BJ (cell line): ENCODE measurements around the gene ODAD4. TPM values are rescaled to one million over a fixed set of nuclear protein-coding genes. Genes with fewer than 3 reads are reported as not detected.

Source experiments
- CTCF ChIA-PET: fragments of 350-600 bp; formaldehyde crosslinking; extraction: SDS; loops from one replicate; lab custom pipeline; 2021; ENCODE audit warnings: antibody characterized with exemption, inconsistent platforms; lab: Yijun Ruan, JAX
- POLR2A ChIA-PET: fragments of 300-600 bp; sonication (Branson Sonifier 250); formaldehyde crosslinking; extraction: SDS; loops from one replicate; lab custom pipeline; 2021; ENCODE audit warnings: antibody characterized with exemption; lab: Charles Lee
- DNase-seq: peaks from one replicate; pipeline ENCODE4 v3.0.0-alpha.2; 2011; ENCODE audit warnings: low read depth
- H3K27me3 ChIP-seq: 2 replicates; pipeline ENCODE4 v1.6.0; 2011; ENCODE audit warnings: low read length; ENCODE audit not compliant: control insufficient read depth, insufficient read depth
- H3K36me3 ChIP-seq: 2 replicates; pipeline ENCODE4 v1.5.1; 2011; ENCODE audit warnings: low read length; ENCODE audit not compliant: control insufficient read depth, insufficient read depth
- H3K4me3 ChIP-seq: 2 replicates; pipeline ENCODE4 v1.5.1; 2011; ENCODE audit warnings: low read depth, mild to moderate bottlenecking, control low read depth, low read length
- CTCF ChIP-seq: IDR thresholded peaks from 2 replicates; pipeline ENCODE4 v1.5.1; 2011; ENCODE audit warnings: low read depth, mild to moderate bottlenecking, control low read depth, inconsistent platforms, low read length, moderate library complexity; ENCODE audit not compliant: insufficient read depth
- polyA plus RNA-seq: library from polyadenylated mRNA; depleted of rRNA; stranded (reverse); fragments of >200 nt; gene quantifications from 2 replicates; pipeline ENCODE4 v1.2.3, GENCODE V29; 2011

The ODAD4 gene
- polyA plus RNA-seq, 1 experiment, result 0.92 TPM

GRCh38 chr17:41912925-41913324 lies 17.5 kb upstream of the ODAD4 start:
- no peak for DNase-seq
- Histone ChIP-seq H3K36me3 (peaks cover 29% of the 10 kb centered on the region), H3K4me3 (no peak overlapping the region), H3K27me3 (no peaks in the 10 kb centered on the region)
- CTCF ChIA-PET, result no interaction called here
- TF ChIP-seq CTCF, result no peak
- POLR2A ChIA-PET, result no interaction called here

GRCh38 chr17:41913798-41914197 lies 16.6 kb upstream of the ODAD4 start:
- DNase-seq, result no peak
- H3K27me3 ChIP-seq, result no peaks in the 10 kb centered on the region
- ChIA-PET POLR2A (no interaction called here), CTCF (no interaction called here)
- H3K4me3 ChIP-seq, result no peak overlapping the region
- H3K36me3 ChIP-seq, result peaks cover 27% of the 10 kb centered on the region
- no peak for TF ChIP-seq CTCF

GRCh38 chr17:41914358-41914766 lies 16.1 kb upstream of the ODAD4 start:
- H3K36me3 ChIP-seq, result peaks cover 23% of the 10 kb centered on the region
- no peaks in the 10 kb centered on the region for H3K27me3 ChIP-seq
- DNase-seq, result no peak
- no peak for TF ChIP-seq CTCF
- ChIA-PET CTCF (no interaction called here), POLR2A (no interaction called here)
- no peak overlapping the region for H3K4me3 ChIP-seq

GRCh38 chr17:41915020-41915419 lies 15.4 kb upstream of the ODAD4 start:
- POLR2A ChIA-PET, result no interaction called here
- CTCF ChIA-PET, result interaction anchor here (1.6 kb wide), 1 partner anchor 16 kb away, joined by 3 read pairs; the partner anchor contains the start of gene ODAD4
- Histone ChIP-seq H3K36me3 (peaks cover 20% of the 10 kb centered on the region), H3K4me3 (no peak overlapping the region), H3K27me3 (no peaks in the 10 kb centered on the region)
- no peak for TF ChIP-seq CTCF
- DNase-seq, result no peak

- Histone ChIP-seq H3K4me3 (no peak overlapping the region), H3K36me3 (peaks cover 17% of the 10 kb centered on the region), H3K27me3 (no peaks in the 10 kb centered on the region)
- ChIA-PET CTCF (interaction anchor here (0.7 to 1.6 kb wide), 2 partner anchors 14 to 15 kb away, joined by 3 read pairs; partner anchors contain the start of gene ODAD4), POLR2A (no interaction called here)
- TF ChIP-seq CTCF, result no peak
- DNase-seq, result no peak
These were observed 14.9 kb upstream of the ODAD4 start for GRCh38 chr17:41915566-41915965.
